Keratinocyte (primary cell): Measurements from ENCODE around the gene ALAS2. TPM values are rescaled to one million over a fixed set of nuclear protein-coding genes. Genes with fewer than 3 reads are reported as not detected.

Experiments used
- DNase-seq: peaks from one replicate; pipeline ENCODE4 v3.0.0-alpha.2; 2011; ENCODE audit warnings: low read depth, missing footprints, low spot score
- FAIRE-seq: peaks from 2 replicates; lab custom pipeline; 2011; peaks lifted over from hg19 to GRCh38; lab: Jason Lieb, UNC
- H2AFZ ChIP-seq: 2 replicates; pipeline ENCODE4 v1.6.0; 2012; ENCODE audit warnings: low read length, control low read depth, inconsistent platforms; ENCODE audit not compliant: control insufficient read depth
- H3K27ac ChIP-seq: 2 replicates; pipeline ENCODE4 v1.5.1; 2011; ENCODE audit warnings: low read length; ENCODE audit not compliant: control insufficient read depth, insufficient read depth
- H3K27me3 ChIP-seq: 3 replicates; pipeline ENCODE4 v1.6.0; 2011; ENCODE audit warnings: low read length; ENCODE audit not compliant: control insufficient read depth, insufficient read depth; ENCODE audit errors: extremely low read depth
- H3K36me3 ChIP-seq, 2 experiments: 2 replicates in 1 of 2; 3 replicates in 1 of 2; pipeline ENCODE4 v1.5.1; 2011; ENCODE audit warnings: low read length in 2 of 2, mild to moderate bottlenecking in 1 of 2; ENCODE audit not compliant: control insufficient read depth in 2 of 2, insufficient read depth in 2 of 2; ENCODE audit errors: extremely low read depth in 1 of 2
- H3K4me1 ChIP-seq: 3 replicates; pipeline ENCODE4 v1.5.1; 2011; ENCODE audit warnings: low read length; ENCODE audit not compliant: control insufficient read depth, insufficient read depth; ENCODE audit errors: extremely low read depth
- H3K4me2 ChIP-seq: 3 replicates; pipeline ENCODE4 v1.6.0; 2011; ENCODE audit warnings: low read depth, low read length; ENCODE audit not compliant: control insufficient read depth, insufficient read depth; ENCODE audit errors: extremely low read depth
- H3K4me3 ChIP-seq, 3 experiments: fragments of 200-600 bp in 1 of 3; sonication (generic) in 1 of 3; 2 replicates in 2 of 3; 3 replicates in 1 of 3; pipeline ENCODE4 v1.5.1; 2011 to 2016; ENCODE audit warnings: low read length in 3 of 3, mild to moderate bottlenecking in 3 of 3, control low read depth in 2 of 3, inconsistent platforms in 1 of 3, low read depth in 1 of 3, mixed read lengths in 1 of 3, mixed run types in 1 of 3, moderate library complexity in 1 of 3; ENCODE audit not compliant: control insufficient read depth in 2 of 3, insufficient read depth in 2 of 3; ENCODE audit errors: extremely low read depth in 1 of 3
- H3K79me2 ChIP-seq: 2 replicates; pipeline ENCODE4 v1.6.0; 2012; ENCODE audit warnings: low read length; ENCODE audit not compliant: control insufficient read depth, insufficient read depth
- H3K9ac ChIP-seq: 3 replicates; pipeline ENCODE4 v1.6.0; 2011; ENCODE audit warnings: low read length; ENCODE audit not compliant: control insufficient read depth, insufficient read depth; ENCODE audit errors: extremely low read depth
- H3K9me1 ChIP-seq: 3 replicates; pipeline ENCODE4 v1.6.0; 2011; ENCODE audit warnings: low read length; ENCODE audit not compliant: control insufficient read depth, insufficient read depth; ENCODE audit errors: extremely low read depth
- H3K9me3 ChIP-seq: 2 replicates; pipeline ENCODE4 v1.5.1; 2012; ENCODE audit warnings: low read depth, low read length; ENCODE audit not compliant: control insufficient read depth
- H4K20me1 ChIP-seq: 3 replicates; pipeline ENCODE4 v1.6.0; 2011; ENCODE audit warnings: low read length; ENCODE audit not compliant: control insufficient read depth, insufficient read depth; ENCODE audit errors: extremely low read depth
- EZH2 ChIP-seq: IDR thresholded peaks from one replicate; pipeline ENCODE4 v1.6.1; 2012; ENCODE audit warnings: inconsistent platforms, mild to moderate bottlenecking, low read length, moderate library complexity
- dilution Hi-C: fragments of 300-500 bp; cut with MboI; formaldehyde crosslinking; loops from one replicate; pipeline ENCODE4 v1.7.0; 2020; ENCODE audit warnings: low sequenced_read_pairs; ENCODE audit not compliant: extremely low pct_ligation_motif_present
- polyA plus RNA-seq, 5 experiments: library from polyadenylated mRNA; depleted of rRNA in 3 of 5; stranded (reverse) in 3 of 5; stranded (forward) in 1 of 5; unstranded in 1 of 5; fragments of >200 nt; gene quantifications; 1 replicate in 1 of 5; 2 replicates in 3 of 5; 3 replicates in 1 of 5; pipeline versions ENCODE4 v1.2.1 to v1.2.3, GENCODE V29; 2011 to 2012; ENCODE audit warnings: missing spikeins in 2 of 5, low read depth in 1 of 5, low replicate concordance in 1 of 5
- TF ChIP-seq, protein P1 (sequence below), 3 experiments: IDR thresholded peaks in 1 of 3; conservative IDR thresholded peaks in 1 of 3; optimal IDR thresholded peaks in 1 of 3; 2 replicates in 2 of 3; 3 replicates in 1 of 3; pipeline versions ENCODE3 to v1.5.1; 2011; ENCODE audit warnings: low read length in 3 of 3, mild to moderate bottlenecking in 3 of 3, moderate library complexity in 2 of 3, control low read depth in 1 of 3, inconsistent platforms in 1 of 3; ENCODE audit not compliant: insufficient read depth in 2 of 3; ENCODE audit errors: extremely low read depth in 1 of 3

ALAS2 gene
- polyA plus RNA-seq, 1 donor (not counting 4 experiments of a cell fraction or from before 2014, with no cell fraction given) = not detected

DNA sequence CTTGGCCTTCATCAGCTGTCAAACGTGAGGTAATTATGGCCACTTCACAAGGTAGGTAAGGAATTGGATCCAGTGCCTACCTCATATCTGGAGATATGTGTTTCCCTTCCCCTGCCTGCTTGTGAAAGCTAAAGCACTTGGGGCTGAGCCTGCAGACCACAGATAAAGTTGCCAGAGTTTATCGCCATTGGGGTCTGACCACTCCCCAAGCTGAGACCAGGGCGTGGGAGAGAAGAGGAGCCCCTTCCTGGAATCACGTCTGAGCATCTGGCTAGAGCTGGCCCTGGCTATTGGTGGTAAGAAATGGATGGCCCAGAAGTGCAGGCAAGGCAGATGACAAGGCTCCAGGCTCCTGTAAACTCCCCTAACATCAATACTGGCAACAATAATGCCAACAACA is 2.7 kb downstream of the ALAS2 start:
- H2AFZ ChIP-seq = no peak overlapping the region
- no peak overlapping the region for H3K27ac ChIP-seq
- no peaks in the 10 kb centered on the region for H3K27me3 ChIP-seq
- H3K9me1 ChIP-seq = no peaks in the 10 kb centered on the region
- no peak overlapping the region for H3K9ac ChIP-seq
- dilution Hi-C loops = no loop called here
- no peak for TF ChIP-seq EZH2
- TF ChIP-seq, protein P1, sequence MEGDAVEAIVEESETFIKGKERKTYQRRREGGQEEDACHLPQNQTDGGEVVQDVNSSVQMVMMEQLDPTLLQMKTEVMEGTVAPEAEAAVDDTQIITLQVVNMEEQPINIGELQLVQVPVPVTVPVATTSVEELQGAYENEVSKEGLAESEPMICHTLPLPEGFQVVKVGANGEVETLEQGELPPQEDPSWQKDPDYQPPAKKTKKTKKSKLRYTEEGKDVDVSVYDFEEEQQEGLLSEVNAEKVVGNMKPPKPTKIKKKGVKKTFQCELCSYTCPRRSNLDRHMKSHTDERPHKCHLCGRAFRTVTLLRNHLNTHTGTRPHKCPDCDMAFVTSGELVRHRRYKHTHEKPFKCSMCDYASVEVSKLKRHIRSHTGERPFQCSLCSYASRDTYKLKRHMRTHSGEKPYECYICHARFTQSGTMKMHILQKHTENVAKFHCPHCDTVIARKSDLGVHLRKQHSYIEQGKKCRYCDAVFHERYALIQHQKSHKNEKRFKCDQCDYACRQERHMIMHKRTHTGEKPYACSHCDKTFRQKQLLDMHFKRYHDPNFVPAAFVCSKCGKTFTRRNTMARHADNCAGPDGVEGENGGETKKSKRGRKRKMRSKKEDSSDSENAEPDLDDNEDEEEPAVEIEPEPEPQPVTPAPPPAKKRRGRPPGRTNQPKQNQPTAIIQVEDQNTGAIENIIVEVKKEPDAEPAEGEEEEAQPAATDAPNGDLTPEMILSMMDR (optimal IDR thresholded peaks at IDR 0.05 in 1 of 3, IDR thresholded peaks at IDR 0.05 in 1 of 3, conservative IDR thresholded peaks at IDR 0.05 in 1 of 3; ENCODE audit: extremely low read depth in 1 of 3, insufficient read depth in 2 of 3, low read length in 3 of 3) = no peak
- no peaks in the 10 kb centered on the region for H3K79me2 ChIP-seq
- FAIRE-seq (no peak), DNase-seq (no peak)
- H3K4me3 ChIP-seq = no peak overlapping the region
- H3K4me1 ChIP-seq = no peaks in the 10 kb centered on the region
- no peak overlapping the region for H3K4me2 ChIP-seq
- H3K9me3 ChIP-seq = no peaks in the 10 kb centered on the region
- no peaks in the 10 kb centered on the region for H4K20me1 ChIP-seq
- H3K36me3 ChIP-seq = no peaks in the 10 kb centered on the region

DNA sequence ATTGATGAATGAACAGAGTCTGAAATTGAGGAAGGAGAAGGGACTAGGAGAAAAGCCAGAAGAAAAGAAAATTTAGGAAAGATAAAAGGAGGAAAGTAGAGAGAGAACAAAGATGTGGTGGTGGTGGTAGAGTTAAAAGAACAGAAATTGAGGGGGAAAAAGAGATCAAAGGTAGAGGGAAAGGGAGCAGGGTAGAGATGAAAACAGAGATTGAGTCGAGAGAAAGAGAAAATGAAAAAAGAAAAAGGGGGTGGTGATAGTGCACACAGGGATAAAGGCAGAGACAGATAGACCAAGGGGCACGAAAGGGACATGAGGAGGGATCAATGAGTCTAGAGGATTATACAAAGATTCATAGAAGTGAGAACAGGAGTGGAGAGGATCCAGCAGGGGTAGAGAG is 3.9 kb downstream of the ALAS2 start:
- DNase-seq (no peak), FAIRE-seq (no peak)
- Histone ChIP-seq H3K4me3 (no peak overlapping the region), H3K4me1 (no peaks in the 10 kb centered on the region), H2AFZ (no peak overlapping the region), H3K9me3 (no peaks in the 10 kb centered on the region), H3K9ac (no peak overlapping the region), H3K27ac (no peak overlapping the region), H3K9me1 (no peaks in the 10 kb centered on the region), H4K20me1 (no peaks in the 10 kb centered on the region), H3K27me3 (no peaks in the 10 kb centered on the region), H3K79me2 (no peaks in the 10 kb centered on the region), H3K4me2 (no peak overlapping the region), H3K36me3 (no peaks in the 10 kb centered on the region)
- TF ChIP-seq, protein P1 (optimal IDR thresholded peaks at IDR 0.05 in 1 of 3, IDR thresholded peaks at IDR 0.05 in 1 of 3, conservative IDR thresholded peaks at IDR 0.05 in 1 of 3; ENCODE audit: extremely low read depth in 1 of 3, insufficient read depth in 2 of 3, low read length in 3 of 3) = no peak
- TF ChIP-seq EZH2 = no peak
- dilution Hi-C loops = no loop called here
